BJ (cell line): Measurements from ENCODE around the gene GSTM5. TPM values are rescaled to one million over a fixed set of nuclear protein-coding genes. Genes with fewer than 3 reads are reported as not detected.
"Not testable (repeated sequence)": the region's sequence is repeated elsewhere in the genome, so short reads cannot be mapped to it uniquely, and the experiment has no call there.

Source experiments
- CTCF ChIA-PET: fragments of 350-600 bp; formaldehyde crosslinking; extraction: SDS; loops from one replicate; lab custom pipeline; 2021; ENCODE audit warnings: antibody characterized with exemption, inconsistent platforms; lab: Yijun Ruan, JAX
- POLR2A ChIA-PET: fragments of 300-600 bp; sonication (Branson Sonifier 250); formaldehyde crosslinking; extraction: SDS; loops from one replicate; lab custom pipeline; 2021; ENCODE audit warnings: antibody characterized with exemption; lab: Charles Lee
- DNase-seq: peaks from one replicate; pipeline ENCODE4 v3.0.0-alpha.2; 2011; ENCODE audit warnings: low read depth
- H3K27me3 ChIP-seq: 2 replicates; pipeline ENCODE4 v1.6.0; 2011; ENCODE audit warnings: low read length; ENCODE audit not compliant: control insufficient read depth, insufficient read depth
- H3K36me3 ChIP-seq: 2 replicates; pipeline ENCODE4 v1.5.1; 2011; ENCODE audit warnings: low read length; ENCODE audit not compliant: control insufficient read depth, insufficient read depth
- H3K4me3 ChIP-seq: 2 replicates; pipeline ENCODE4 v1.5.1; 2011; ENCODE audit warnings: low read depth, mild to moderate bottlenecking, control low read depth, low read length
- CTCF ChIP-seq: IDR thresholded peaks from 2 replicates; pipeline ENCODE4 v1.5.1; 2011; ENCODE audit warnings: low read depth, mild to moderate bottlenecking, control low read depth, inconsistent platforms, low read length, moderate library complexity; ENCODE audit not compliant: insufficient read depth
- polyA plus RNA-seq: library from polyadenylated mRNA; depleted of rRNA; stranded (reverse); fragments of >200 nt; gene quantifications from 2 replicates; pipeline ENCODE4 v1.2.3, GENCODE V29; 2011

The GSTM5 gene
- polyA plus RNA-seq, 1 experiment: 1.5 TPM

- ChIA-PET CTCF (no interaction called here), POLR2A (no interaction called here)
- TF ChIP-seq CTCF: no peak
- no peak for DNase-seq
- Histone ChIP-seq H3K36me3 (no peaks in the 10 kb centered on the region), H3K27me3 (no peaks in the 10 kb centered on the region), H3K4me3 (no peak within 1 kb of the TSS)
Observed at GRCh38 chr1:109687641-109688499, 24.2 kb upstream of the GSTM5 start, which contains the start of gene GSTM1. Gene GSTM1 (plus strand): TSS chr1:109687817. CDS start chr1:109687874, 57 bp downstream.

GRCh38 chr1:109689844-109690405 is 22.1 kb upstream of the GSTM5 start:
- Histone ChIP-seq H3K4me3 (no peak overlapping the region), H3K27me3 (no peaks in the 10 kb centered on the region), H3K36me3 (no peaks in the 10 kb centered on the region)
- no peak for TF ChIP-seq CTCF
- ChIA-PET CTCF (no interaction called here), POLR2A (no interaction called here)
- DNase-seq: no peak

GRCh38 chr1:109691759-109692158 is 20.3 kb upstream of the GSTM5 start:
- ChIA-PET CTCF (no interaction called here), POLR2A (no interaction called here)
- Histone ChIP-seq H3K36me3 (no peaks in the 10 kb centered on the region), H3K27me3 (no peaks in the 10 kb centered on the region), H3K4me3 (no peak overlapping the region)
- DNase-seq: no peak
- TF ChIP-seq CTCF: no peak

- DNase-seq, CTCF ChIA-PET, H3K36me3 ChIP-seq, H3K27me3 ChIP-seq, H3K4me3 ChIP-seq, POLR2A ChIA-PET: not testable (repeated sequence)
Observed at GRCh38 chr1:109694400-109694799, 17.7 kb upstream of the GSTM5 start.

- H3K36me3 ChIP-seq, H3K4me3 ChIP-seq, CTCF ChIA-PET, POLR2A ChIA-PET, DNase-seq, H3K27me3 ChIP-seq: not testable (repeated sequence)
Observed at GRCh38 chr1:109695138-109695537, 16.9 kb upstream of the GSTM5 start.

- Histone ChIP-seq H3K4me3 (no peak overlapping the region), H3K36me3 (no peaks in the 10 kb centered on the region), H3K27me3 (no peaks in the 10 kb centered on the region)
- ChIA-PET CTCF (no interaction called here), POLR2A (no interaction called here)
- no peak for DNase-seq
- no peak for TF ChIP-seq CTCF
Observed at GRCh38 chr1:109697066-109697465, 15.0 kb upstream of the GSTM5 start.

GRCh38 chr1:109697861-109698260 is 14.2 kb upstream of the GSTM5 start:
- CTCF ChIA-PET, H3K4me3 ChIP-seq, H3K36me3 ChIP-seq, POLR2A ChIA-PET, H3K27me3 ChIP-seq, DNase-seq: not testable (repeated sequence)

- POLR2A ChIA-PET, H3K36me3 ChIP-seq, H3K27me3 ChIP-seq, H3K4me3 ChIP-seq, CTCF ChIA-PET, DNase-seq: not testable (repeated sequence)
Observed at GRCh38 chr1:109702940-109703339, 9.1 kb upstream of the GSTM5 start.
